ENCODE measurements around the gene RHBDF2. TPM values are rescaled to one million over a fixed set of nuclear protein-coding genes. Genes with fewer than 3 reads are reported as not detected.

RHBDF2 gene
- total and polyA plus RNA-seq, 12 donors: 6.5 to 33.1 (median 9.8) TPM

DNA sequence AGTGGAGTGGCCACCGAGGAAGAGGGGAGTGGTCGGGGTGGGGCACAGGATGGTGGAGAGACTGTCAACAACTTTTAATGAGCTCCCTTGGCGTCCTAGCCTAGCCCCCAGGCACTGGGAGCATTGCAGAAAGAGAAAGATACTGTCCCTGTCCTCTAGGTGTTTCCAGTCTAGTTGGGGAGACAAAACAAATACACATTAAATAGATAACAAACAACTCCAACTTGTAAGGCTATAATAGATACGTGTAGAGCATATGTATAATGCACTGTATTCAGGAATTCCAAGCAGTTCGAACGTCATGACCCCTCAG, 47.8 kb downstream of the RHBDF2 start:
- Histone ChIP-seq H3K36me3 (no peaks in the 10 kb centered on the region), H3K9me3 (no peaks in the 10 kb centered on the region), H3K27ac (peak overlapping the region in 1 of 10 donors; percentile 86), H3K4me3 (peak overlapping the region in 4 of 10 donors; percentile 94 to 99 (median 98)), H3K4me1 (peaks cover 4 to 40% (median 25%) of the 10 kb centered on the region in 9 donors), H3K27me3 (no peaks in the 10 kb centered on the region)
- intact Hi-C loops (cut with DNase I): loop anchor here in 5 of 10 donors (2.0 to 5.0 kb wide), 4 partner anchors 33 to 51 kb away; no protein-coding TSS in a partner anchor
- no peak for TF ChIP-seq CTCF (IDR thresholded peaks at IDR 0.05)
- DNase-seq: no peak
- no peak for ATAC-seq
- 27 to 28% methylated on average over 6 of the region's 6 CpGs for WGBS, 2 donors

DNA sequence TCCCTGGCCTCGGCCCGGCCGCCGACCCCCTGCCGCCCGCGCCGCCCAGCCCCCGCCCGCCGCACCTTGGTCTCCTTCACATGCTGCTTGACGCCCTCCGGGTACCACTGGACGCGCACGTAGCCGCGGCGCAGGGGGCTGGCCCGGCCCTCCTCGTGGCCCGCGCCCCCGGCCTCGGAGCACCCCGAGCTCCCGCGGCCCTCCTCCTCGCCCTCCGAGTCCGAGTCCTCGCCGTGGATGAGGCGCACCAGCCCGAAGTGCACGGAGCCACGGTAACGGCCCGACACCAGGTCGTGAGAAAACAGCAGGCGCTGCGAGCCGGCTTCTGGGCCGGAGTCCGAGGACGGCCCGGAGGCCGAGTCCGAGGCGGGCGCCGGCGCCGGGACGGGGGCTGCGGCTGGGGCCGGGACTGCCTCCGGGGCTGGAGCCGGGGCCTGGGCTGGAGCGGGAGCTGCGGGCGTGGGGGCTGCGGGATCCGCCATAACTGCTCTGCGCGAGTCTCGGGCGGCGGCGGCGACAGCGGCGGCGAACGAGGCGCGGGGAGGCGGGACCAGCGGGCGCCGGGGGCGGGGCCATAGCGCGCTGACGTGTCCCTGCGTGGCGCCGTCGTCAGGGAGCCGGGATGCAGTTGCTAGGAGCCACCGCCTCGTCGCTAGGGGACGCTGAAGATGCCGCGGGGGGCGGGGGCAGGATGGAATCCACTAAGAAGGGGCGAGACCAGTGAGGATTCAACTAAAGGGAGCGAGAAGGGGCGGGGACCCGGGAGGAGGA, 48.4 kb downstream of the RHBDF2 start, which contains the start of gene UBE2O:
TSS of gene UBE2O (minus strand) at position 493 of the 771 bp plus-strand sequence. CDS start at position 482, 11 bp downstream.
- DNase-seq (peak; percentile 87 to 91), ATAC-seq (peak; percentile 91 to 97 (median 92))
- TF ChIP-seq CTCF (IDR thresholded peaks at IDR 0.05): peak in 8 of 9 donors; percentile 6 to 64 (median 50)
- 1% methylated on average over 95 to 101 of the region's 101 CpGs for WGBS, 2 donors
- Histone ChIP-seq H3K36me3 (no peaks in the 10 kb centered on the region), H3K4me3 (peak within 1 kb of the TSS; percentile 70 to 99 (median 93)), H3K27me3 (no peaks in the 10 kb centered on the region), H3K9me3 (no peaks in the 10 kb centered on the region), H3K27ac (peak within 1 kb of the TSS; percentile 60 to 95 (median 88)), H3K4me1 (peaks cover 4 to 45% (median 30%) of the 10 kb centered on the region in 9 donors)
- intact Hi-C loops (cut with DNase I): loop anchor here in 5 of 10 donors (2.0 to 5.0 kb wide), 4 partner anchors 32 to 51 kb away; no protein-coding TSS in a partner anchor

DNA sequence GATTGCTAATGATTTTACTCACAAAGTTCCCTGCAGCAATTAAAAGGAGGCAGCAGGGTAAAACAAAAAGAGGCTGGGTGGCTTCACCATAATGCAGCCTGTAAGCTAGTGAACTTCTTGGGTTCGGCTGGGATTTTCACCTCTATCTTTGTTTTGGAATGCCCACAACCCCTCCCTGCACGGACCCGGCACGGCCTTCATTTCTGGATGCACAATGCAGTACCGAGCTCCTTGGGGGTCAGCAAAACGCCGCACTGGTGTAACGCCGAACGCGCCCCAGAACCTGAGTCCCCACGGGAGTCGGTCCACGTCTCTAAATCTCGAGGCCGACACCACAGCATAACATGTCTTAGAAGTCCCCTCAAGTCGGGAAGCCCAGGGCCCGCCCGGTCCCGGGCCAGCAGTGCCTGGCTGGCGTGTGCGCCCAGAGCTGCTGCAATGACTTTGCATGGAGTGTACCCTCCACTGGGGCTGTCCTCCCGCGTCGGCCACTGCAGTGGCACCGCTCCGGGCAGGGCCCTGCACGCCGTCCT, 49.0 kb downstream of the RHBDF2 start:
- Histone ChIP-seq H3K27me3 (no peaks in the 10 kb centered on the region), H3K4me1 (peaks cover 4 to 51% (median 37%) of the 10 kb centered on the region in 9 donors), H3K4me3 (peak overlapping the region; percentile 70 to 99 (median 93)), H3K9me3 (no peaks in the 10 kb centered on the region), H3K27ac (peak overlapping the region; percentile 60 to 95 (median 88)), H3K36me3 (no peaks in the 10 kb centered on the region)
- intact Hi-C loops (cut with DNase I): loop anchor here in 5 of 10 donors (2.0 to 5.0 kb wide), 4 partner anchors 31 to 50 kb away; no protein-coding TSS in a partner anchor
- WGBS, 2 donors: 1% methylated on average over 29 of the region's 29 CpGs
- DNase-seq (no peak), ATAC-seq (peak; percentile 33 to 69 (median 44))
- no peak for TF ChIP-seq CTCF (IDR thresholded peaks at IDR 0.05)

GRCh38 chr17:76451506-76451905, 49.7 kb downstream of the RHBDF2 start:
- 51 to 55% methylated on average over 6 of the region's 6 CpGs for WGBS, 2 donors
- intact Hi-C loops (cut with DNase I): loop anchor here in 4 of 10 donors (5.0 kb wide), 3 partner anchors 39 to 49 kb away; no protein-coding TSS in a partner anchor
- H3K4me3 ChIP-seq: peak overlapping the region in 7 of 10 donors; percentile 70 to 99 (median 94)
- peak overlapping the region in 8 of 10 donors; percentile 21 to 95 (median 88) for H3K27ac ChIP-seq
- no peak for DNase-seq
- no peaks in the 10 kb centered on the region for H3K27me3 ChIP-seq
- peaks cover 4 to 58% (median 43%) of the 10 kb centered on the region in 9 donors for H3K4me1 ChIP-seq
- TF ChIP-seq CTCF (IDR thresholded peaks at IDR 0.05): no peak
- ATAC-seq: no peak
- no peaks in the 10 kb centered on the region for H3K9me3 ChIP-seq
- no peaks in the 10 kb centered on the region for H3K36me3 ChIP-seq
